HG03469 (cell line): ENCODE data around the gene GRIP1.

ENCODE experiments used
- ATAC-seq: cut with Tn5 transposase; IDR thresholded peaks from one replicate; pipeline ENCODE4 v1.9.1; 2021; ENCODE audit warnings: mild to moderate bottlenecking, moderate library complexity, moderate number of reproducible peaks; ENCODE audit not compliant: unreplicated experiment

The GRIP1 gene, protein sequence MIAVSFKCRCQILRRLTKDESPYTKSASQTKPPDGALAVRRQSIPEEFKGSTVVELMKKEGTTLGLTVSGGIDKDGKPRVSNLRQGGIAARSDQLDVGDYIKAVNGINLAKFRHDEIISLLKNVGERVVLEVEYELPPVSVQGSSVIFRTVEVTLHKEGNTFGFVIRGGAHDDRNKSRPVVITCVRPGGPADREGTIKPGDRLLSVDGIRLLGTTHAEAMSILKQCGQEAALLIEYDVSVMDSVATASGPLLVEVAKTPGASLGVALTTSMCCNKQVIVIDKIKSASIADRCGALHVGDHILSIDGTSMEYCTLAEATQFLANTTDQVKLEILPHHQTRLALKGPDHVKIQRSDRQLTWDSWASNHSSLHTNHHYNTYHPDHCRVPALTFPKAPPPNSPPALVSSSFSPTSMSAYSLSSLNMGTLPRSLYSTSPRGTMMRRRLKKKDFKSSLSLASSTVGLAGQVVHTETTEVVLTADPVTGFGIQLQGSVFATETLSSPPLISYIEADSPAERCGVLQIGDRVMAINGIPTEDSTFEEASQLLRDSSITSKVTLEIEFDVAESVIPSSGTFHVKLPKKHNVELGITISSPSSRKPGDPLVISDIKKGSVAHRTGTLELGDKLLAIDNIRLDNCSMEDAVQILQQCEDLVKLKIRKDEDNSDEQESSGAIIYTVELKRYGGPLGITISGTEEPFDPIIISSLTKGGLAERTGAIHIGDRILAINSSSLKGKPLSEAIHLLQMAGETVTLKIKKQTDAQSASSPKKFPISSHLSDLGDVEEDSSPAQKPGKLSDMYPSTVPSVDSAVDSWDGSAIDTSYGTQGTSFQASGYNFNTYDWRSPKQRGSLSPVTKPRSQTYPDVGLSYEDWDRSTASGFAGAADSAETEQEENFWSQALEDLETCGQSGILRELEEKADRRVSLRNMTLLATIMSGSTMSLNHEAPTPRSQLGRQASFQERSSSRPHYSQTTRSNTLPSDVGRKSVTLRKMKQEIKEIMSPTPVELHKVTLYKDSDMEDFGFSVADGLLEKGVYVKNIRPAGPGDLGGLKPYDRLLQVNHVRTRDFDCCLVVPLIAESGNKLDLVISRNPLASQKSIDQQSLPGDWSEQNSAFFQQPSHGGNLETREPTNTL

DNA sequence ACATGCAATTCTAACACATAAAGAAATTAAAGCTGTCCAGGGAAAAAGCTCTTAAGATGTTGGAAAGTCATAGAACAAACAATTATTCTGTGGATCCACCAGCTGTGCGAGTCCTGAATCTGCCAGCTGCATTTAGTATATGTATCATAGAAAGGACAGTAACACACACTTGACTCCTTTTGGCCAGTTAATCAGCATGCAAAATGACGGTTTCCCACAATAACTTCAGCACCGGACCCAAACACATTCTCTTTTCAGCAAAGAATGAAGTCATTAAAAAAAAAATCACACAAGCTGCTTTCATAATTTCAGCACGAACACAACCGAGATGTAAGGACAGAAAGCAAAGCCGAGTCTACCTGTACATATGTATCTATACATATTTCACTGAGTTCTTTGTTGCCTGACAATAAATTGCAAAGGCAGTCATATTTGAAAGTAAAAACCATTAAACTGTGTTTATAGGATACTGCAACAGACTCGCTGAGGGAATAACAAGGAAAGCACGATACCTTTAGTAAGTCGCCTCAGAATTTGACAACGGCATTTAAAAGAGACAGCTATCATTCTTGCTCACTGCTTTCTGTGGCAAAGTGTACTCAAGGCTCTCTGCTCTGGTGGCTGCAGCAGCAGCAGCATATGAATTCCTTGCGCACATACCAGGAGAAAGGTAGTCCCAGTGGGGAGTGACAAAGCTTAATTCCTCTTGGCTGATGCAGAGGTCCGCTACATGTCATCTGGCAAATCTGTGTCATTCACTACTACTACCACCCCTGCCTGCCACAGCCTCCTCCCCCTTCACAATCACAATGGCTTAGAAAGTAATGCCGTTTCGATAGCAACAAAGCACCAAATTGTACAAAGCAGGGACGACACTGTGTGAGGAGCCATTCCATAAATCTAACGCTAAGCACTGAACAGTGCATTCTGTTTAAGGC lies at the start of gene GRIP1:
Gene GRIP1 (minus strand): TSS at position 739 of the 938 bp plus-strand sequence. CDS start 172 bp downstream, at position 567.
- no peak for ATAC-seq

DNA sequence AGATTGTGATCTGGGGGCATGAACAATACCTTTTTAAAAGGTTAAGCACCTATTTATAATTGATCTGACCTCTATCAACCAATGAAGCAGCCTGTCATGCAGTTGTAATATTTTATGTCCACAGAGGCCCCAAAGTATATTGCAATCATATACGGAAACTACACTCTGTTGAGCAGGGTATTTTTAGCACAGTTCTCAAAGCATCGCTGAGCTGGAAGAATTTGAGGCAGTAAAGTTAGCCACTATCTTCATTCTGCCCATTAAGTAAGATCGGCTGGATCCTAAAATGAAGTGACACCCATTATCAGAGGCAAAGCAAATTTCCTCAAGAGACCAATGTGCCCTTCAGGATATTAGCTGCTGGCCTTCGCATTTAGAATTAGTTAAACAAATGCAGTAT lies 47.7 kb upstream of the GRIP1 start:
- no peak for ATAC-seq

DNA sequence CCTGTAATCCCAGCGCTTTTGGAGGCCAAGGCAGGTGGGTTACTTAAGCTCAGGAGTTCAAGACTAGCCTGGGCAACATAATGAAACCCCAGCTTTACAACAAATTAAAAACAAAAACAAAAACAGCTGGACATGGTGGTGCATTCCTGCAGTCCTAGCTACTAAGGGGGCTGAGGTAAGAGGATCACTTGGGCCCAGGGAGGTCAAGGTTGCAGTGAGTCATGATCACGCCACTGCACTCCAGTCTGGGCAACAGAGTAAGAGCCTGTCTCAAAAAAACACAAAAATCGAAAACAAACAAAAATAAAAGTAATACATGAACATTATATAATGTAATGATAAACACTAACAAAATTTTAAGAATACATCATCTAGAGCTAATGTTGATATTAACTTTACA lies 46.2 kb upstream of the GRIP1 start:
- ATAC-seq: no peak

DNA sequence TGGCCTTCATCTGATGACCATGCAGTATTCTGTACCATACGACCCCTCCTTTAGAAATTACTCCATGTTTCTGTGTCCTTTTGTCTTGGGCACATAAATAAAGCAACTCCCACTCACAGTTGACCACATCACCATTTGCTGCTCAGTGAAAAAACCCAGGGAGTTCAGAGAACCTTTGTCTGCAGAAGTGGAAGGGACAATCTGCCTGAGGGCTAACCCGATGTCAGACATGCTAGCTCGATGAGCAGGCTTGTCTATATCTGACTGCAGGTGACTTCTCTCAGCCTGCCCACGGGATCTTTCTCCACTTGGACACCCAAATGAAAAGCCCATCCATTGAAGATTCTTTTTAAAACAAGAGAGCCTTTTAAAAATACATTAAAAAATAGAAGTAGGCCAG lies 45.7 kb upstream of the GRIP1 start:
- ATAC-seq: no peak

DNA sequence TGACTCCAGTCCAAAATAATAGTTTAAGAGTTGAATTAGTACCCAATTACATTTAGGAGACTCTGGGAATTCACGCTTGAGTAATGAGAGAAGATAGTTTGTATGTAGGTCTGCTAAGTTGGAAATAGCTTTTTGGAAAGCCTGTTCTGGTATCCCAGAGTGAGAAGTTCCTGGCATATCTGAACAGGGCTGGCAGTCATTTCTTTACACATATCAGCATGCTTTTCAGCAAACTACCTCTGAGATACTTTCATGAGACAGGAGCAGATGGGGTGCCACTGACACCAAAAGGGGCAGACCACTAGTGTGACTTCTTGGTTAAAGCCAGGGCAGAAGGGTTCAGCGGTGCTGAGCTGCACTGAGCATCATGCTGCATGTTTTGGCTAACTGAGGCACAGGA lies 45.1 kb upstream of the GRIP1 start:
- ATAC-seq: no peak

DNA sequence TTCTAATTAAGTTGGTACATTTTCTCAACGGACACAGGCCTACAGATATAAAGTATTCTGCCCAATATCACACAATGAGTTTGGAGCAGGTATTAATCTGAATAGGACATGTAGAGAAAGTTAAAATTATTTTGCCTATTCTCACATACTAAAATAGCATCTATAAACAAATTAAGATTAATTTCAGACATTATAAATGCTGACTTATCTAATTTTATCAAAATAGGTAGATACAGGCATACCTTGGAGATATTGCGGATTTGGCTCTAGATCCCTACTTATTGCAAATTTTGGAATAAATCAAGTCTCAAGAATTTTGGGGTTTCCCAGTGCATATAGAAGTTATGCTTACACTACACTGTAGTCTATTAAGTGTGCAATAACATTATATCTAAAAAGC lies 41.0 kb upstream of the GRIP1 start:
- ATAC-seq: no peak

DNA sequence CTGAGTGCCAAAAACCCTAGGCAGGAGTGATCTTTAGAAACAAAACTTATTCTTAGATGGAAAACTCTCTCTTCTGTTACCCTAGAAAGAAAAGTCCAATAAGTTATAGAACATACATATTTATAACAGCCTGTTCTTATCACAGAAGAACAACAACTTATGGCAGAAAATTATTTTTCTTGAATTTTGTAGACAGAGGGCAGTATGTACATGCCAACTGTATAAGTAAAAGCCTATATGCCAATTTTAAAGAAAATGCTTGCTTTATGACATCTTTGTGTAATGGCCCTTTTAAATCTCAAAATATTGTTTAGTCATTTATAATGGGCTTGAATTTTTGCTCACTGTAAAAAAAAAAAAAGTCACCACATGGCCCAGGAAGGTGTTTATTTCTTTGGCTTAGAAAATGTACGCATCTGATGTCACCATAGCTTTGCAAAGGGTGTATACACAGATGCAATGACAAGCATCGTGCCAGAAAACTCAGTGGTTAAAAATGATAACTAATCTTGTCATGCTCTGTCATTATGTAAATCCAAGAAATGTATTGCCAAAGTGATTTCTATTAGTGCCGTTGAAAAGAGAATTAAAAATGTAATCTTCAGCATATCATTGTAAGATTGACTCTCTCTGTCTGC lies 38.3 kb upstream of the GRIP1 start:
- ATAC-seq: no peak

DNA sequence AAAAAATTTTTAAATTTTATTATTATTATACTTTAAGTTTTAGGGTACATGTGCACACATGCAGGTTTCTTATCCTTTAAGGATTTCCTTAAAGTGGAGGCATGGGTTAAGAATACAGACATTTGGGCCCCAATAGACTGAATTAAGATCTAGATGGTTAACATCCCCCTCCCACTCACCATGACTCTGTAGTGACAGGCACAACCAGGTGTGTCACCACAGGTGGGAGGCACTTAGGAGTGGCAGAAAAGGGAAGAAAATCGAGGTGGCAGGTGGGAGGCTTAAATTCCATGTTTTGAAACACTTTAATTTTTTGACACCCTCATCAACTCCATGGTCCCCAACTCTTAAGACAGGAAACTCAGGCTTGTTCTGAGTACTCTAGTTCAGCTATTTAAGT lies 37.6 kb upstream of the GRIP1 start:
- no peak for ATAC-seq

DNA sequence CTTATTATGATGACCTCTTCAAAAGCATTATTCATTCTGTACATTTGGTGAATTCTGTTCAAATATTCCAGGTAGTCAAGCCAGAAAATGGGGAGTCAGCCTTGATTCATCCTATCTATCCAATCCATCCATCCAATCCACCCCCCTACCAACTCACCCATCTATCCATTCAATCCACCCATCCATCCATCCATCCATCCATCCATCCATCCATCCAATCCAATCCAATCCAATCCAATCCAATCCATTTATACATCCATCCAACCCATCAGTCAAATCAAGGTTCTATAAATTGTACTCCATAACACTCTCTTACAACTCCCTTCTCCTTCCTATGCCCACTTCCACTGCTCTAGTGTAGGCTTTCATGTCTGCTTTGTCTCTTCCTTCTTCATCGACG lies 35.8 kb upstream of the GRIP1 start:
- no peak for ATAC-seq

DNA sequence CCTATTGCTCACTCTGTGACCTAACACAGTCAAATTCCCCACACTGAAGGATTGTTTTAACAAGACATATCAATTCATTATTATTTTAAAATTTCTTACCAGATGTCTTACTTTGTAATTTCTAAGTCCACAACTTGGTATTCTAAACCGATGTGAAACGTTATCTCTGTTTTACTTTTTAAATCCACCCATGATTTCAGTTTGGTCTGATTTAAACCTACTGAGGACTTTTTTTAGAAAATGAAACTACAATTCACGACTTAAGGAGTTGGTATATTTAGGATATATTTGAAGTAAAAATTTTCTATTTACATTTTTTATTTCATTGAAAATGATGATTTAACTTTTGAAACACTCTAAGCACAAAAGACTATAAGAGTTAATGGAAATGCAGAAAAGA lies 35.1 kb upstream of the GRIP1 start:
- no peak for ATAC-seq

DNA sequence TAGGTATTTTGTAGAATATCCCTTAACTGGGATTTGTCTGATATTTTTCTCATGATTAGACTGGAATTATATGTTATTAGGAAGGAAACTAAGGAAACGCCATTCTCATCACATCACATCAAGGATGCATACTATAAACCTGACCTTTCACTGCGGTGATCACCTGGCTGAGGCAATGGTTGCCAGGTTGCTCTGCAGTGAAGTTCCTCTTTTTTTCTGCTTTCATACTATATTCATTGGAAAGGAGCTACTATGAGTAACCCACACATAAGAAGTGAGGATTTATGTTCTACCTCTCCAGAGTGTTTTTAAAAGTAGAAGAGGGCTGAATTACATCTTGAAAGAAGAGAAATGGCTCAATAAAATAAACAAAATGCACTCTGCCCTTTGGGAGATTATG lies 31.0 kb upstream of the GRIP1 start:
- no peak for ATAC-seq

DNA sequence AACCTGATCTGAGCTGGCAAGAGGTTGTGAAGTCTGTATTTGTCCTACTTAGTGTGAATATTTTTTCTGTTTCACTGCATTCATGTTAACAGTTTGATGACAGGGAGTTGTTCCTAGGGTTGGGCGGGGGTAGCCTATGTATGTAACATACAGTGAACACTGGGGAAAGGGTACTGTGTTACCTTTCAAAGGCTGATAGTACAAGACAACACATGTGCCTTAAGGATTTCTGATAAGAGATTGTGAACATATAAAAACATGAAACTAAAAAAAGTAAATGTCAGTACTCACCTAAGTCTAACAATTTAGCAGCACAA lies 30.5 kb upstream of the GRIP1 start:
- ATAC-seq: no peak

DNA sequence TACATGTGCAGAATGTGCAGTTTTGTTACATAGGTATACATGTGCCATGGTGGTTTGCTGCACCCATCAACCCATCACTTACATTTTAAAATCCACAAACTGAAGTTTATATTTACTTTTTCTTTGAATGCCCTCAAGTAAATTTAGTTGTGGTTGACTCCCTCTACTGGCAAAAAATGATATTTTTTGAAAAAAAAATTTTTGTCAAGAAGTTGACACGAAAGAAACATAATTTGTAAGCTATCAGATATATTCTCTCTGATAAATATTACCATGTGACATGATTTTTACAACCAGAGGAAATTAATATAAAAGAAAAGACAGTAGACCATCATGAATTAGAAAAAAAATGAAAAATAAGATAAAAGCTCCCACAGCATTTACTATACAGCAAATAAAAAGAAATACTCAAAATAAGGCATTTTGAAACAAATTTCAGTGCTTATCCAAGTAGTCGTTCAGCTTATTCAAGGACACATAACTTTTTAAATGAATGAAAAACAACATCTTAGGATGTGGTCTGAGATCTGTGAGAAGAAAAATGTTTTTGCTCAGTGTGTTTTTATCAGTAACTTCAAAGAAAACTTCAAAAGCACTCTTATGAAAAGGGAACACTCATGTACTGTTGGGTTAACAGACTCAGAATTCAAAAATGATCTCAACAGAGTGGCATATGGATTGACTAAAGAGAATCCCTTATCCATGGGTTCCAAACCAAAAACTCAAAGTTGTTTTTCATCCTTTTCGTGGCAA lies 30.0 kb upstream of the GRIP1 start:
- ATAC-seq: no peak

DNA sequence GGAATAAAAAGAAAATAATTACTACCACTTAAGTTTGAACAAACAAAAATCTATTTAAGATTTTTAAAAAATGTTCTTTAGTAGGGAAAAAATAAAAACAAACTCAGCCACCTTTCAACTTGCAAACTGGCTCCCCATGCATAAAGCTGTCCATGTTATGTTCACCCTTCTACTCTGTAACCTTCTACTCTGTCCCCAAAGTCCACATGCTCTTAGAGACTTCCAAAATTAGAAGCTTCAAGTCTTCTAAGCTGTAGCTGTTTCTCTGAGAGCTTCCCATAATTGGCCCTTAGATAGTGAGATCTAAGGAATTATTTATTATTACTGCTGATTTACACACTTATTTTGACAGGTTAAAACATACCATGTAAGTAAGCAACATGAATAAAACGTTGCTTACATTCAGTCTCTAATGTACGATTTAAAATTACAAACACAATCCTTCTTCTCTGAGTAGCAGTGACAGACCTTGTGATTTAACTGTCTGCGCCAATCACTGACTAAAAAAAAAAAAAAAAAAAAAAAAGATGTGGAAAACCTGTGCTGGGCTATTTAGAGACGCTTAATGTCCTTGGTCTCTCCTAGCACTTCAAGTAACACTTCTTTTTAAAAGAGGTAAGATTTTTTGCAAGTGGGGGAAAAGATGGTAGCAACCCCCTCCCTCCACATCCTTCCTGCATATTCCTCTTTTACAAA lies 28.3 kb upstream of the GRIP1 start:
- ATAC-seq: no peak

DNA sequence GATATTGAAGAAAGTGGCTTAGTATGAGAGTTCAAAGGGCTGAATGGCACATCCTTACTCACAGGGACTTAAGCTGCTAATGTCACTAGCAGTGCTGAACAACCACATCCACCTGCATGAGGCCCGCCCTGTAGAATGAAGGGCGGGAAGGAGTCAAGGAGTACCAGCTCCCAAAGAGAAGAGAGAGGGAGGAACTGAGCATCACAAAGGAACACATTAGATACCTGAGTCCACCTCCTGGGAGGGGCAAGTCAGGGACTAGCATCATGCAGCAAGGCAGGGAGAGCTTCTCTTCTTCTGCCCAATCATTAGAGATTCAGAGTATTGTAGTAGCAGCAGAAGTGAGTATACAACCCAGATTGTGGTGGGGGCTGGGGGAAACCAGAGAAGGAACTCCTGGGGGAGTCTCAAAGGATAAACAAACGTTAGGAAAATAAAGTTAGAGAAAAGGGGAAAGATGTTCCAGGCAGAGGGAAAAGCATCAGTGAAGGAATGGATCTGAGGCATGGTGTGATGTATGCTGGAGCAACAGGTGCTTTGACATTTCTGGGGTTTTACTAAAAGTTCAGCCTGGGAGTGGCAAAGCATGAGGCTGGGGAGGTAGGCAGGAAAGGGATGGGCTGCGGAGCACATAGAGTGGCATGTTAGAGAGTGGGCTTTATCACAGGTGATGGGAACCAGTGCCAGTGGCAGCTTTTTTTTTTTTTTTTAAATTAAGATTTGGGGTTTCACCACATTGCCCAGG lies 21.0 kb upstream of the GRIP1 start:
- no peak for ATAC-seq

DNA sequence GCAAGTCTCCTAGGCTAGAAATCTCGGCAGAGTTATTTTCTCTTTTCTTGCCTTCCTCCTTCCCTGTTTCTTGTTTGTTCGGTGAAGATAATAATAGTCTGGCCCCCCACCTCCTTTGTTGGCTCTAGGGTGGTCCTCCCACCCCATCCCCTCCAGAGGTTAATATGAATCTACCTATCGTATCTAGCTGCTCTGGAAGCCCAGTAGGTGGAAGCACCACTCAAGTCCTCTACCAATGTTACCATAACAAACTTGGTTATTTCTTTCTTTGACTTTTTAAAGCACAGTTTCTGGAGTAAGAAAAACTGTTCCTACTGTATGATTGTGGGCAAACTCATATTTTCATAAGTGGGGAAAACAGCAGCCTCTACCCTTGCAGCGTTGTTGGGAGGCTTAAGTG lies 19.7 kb upstream of the GRIP1 start:
- ATAC-seq: no peak

DNA sequence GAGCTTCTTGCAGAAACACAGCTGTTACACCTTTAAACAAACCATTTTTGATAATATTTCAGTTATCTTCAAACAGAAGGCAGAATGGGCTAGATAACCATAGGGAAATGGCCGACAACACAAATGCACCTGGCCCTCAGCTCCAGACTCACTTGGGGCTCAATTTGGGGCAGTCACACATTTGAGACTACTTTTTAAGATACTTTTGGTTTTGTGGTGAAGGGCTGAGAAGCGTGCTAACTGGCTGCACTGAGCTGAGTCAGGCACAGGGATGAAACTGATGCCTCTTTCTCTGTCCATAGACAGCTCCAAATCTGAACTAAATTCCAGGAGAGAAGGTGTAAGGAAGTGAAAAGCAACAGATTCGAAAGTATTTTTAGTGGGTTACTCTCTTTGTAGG lies 18.5 kb upstream of the GRIP1 start:
- ATAC-seq: no peak
